HL-60/S4 (cell line): Measurements from ENCODE around the gene CDKN2C.

ENCODE experiments used
- in situ Hi-C: fragments of 300-500 bp; cut with MboI; formaldehyde crosslinking; loops from 2 replicates; pipeline ENCODE4 v1.14.3; 2022; ENCODE audit warnings: low sequenced_read_pairs

Gene CDKN2C

DNA sequence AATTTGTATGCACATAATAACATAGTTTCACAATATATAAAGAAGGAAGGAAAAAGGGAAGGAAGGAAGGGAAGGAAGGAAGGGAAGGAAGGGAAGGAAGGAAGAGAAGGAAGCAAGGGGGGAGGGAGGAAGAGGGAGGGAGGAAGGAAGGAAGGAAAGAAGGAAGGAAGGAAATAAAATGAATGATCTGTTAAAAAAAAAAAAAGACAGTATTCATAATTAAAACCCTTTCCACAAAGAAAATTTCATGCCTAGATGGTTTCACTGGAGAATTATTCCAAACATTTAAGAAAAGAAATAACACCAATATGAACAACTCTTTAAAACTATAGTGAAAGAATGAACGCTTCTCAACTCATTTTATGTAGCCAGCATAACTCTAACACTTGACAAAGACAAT, 44.8 kb downstream of the CDKN2C start:
- in situ Hi-C loops, result no loop called here

DNA sequence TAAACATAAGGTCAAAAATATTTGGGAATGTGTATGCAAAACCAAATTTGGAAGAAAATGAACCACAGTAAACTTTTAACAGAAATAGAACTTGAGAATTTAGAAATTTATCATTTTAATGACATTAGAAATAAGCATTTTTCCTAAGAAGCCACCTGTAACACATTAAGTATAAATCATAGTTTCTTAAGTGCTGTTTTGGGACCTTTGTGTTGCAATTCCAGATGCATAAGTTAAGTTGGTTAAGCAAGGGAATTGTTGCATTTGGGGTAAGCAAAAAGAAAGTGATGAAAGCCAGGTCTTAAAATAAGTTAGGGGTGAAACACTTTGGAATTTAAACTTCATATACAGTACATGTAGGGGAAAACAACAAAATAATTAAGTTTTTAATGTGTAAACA, 49.8 kb downstream of the CDKN2C start:
- in situ Hi-C loops, result no loop called here
